Mesendoderm (in vitro differentiated cells): ENCODE data around the gene UGT1A4.
"Not testable (repeated sequence)": the region's sequence is repeated elsewhere in the genome, so short reads cannot be mapped to it uniquely, and the experiment has no call there.

ENCODE experiments used
- DNase-seq: peaks from one replicate; pipeline ENCODE4 v3.0.0; 2013
- H2AK5ac ChIP-seq: 2 replicates; pipeline ENCODE4 v1.6.1; 2013; ENCODE audit warnings: low read length, inconsistent platforms
- H2BK120ac ChIP-seq: 2 replicates; pipeline ENCODE4 v1.6.1; 2013; ENCODE audit warnings: low read depth, mild to moderate bottlenecking, low read length, moderate library complexity, mixed read lengths
- H2BK15ac ChIP-seq: replicated peaks from 2 replicates; pipeline ENCODE4 v1.6.1; 2013; ENCODE audit warnings: low read depth, mild to moderate bottlenecking, moderate library complexity
- H2BK5ac ChIP-seq: 2 replicates; pipeline ENCODE4 v1.6.1; 2013; ENCODE audit warnings: low read length, inconsistent platforms
- H3K18ac ChIP-seq: 2 replicates; pipeline ENCODE4 v1.6.1; 2013; ENCODE audit warnings: mild to moderate bottlenecking, low read length, mixed read lengths
- H3K23ac ChIP-seq: one replicate; pipeline ENCODE4 v1.6.1; 2013; ENCODE audit warnings: low read length
- H3K27ac ChIP-seq: 2 replicates; pipeline ENCODE4 v1.5.1; 2013; ENCODE audit warnings: low read depth, mild to moderate bottlenecking, inconsistent platforms, low read length, moderate library complexity
- H3K27me3 ChIP-seq: 2 replicates; pipeline ENCODE4 v1.6.1; 2013; ENCODE audit warnings: low read length, control low read depth, mild to moderate bottlenecking, inconsistent platforms; ENCODE audit not compliant: insufficient read depth, poor library complexity
- H3K36me3 ChIP-seq: 2 replicates; pipeline ENCODE4 v1.6.1; 2013; ENCODE audit warnings: low read length, inconsistent platforms; ENCODE audit not compliant: control insufficient read depth, insufficient read depth
- H3K4ac ChIP-seq: one replicate; pipeline ENCODE4 v1.6.1; 2013; ENCODE audit warnings: low read depth, mild to moderate bottlenecking, low read length, moderate library complexity
- H3K4me1 ChIP-seq: 2 replicates; pipeline ENCODE4 v1.6.1; 2013; ENCODE audit warnings: low read depth, low read length, inconsistent platforms; ENCODE audit not compliant: control insufficient read depth
- H3K4me2 ChIP-seq: 2 replicates; pipeline ENCODE4 v1.6.1; 2013; ENCODE audit warnings: low read length
- H3K4me3 ChIP-seq: 2 replicates; pipeline ENCODE4 v1.5.1; 2013; ENCODE audit warnings: mild to moderate bottlenecking, low read length
- H3K56ac ChIP-seq: one replicate; pipeline ENCODE4 v1.6.1; 2013; ENCODE audit warnings: low read length
- H3K79me1 ChIP-seq: 2 replicates; pipeline ENCODE4 v1.6.1; 2013; ENCODE audit warnings: low read length, inconsistent platforms
- H3K79me2 ChIP-seq: 2 replicates; pipeline ENCODE4 v1.6.1; 2013; ENCODE audit warnings: mild to moderate bottlenecking, low read length; ENCODE audit not compliant: control insufficient read depth, insufficient read depth
- H3K9ac ChIP-seq: 2 replicates; pipeline ENCODE4 v1.6.1; 2013; ENCODE audit warnings: low read length, inconsistent platforms
- H4K5ac ChIP-seq: one replicate; pipeline ENCODE4 v1.6.1; 2013; ENCODE audit warnings: low read length
- H4K8ac ChIP-seq: one replicate; pipeline ENCODE4 v1.6.1; 2013; ENCODE audit warnings: low read depth, mild to moderate bottlenecking, control low read depth, low read length, moderate library complexity
- WGBS: extraction: QIAGEN DNeasy Blood & Tissue Kit; methylation state at CpG from one replicate; pipeline ENCODE4 v1.1.7; 2013; ENCODE audit warnings: low lambda C conversion rate, missing lambda C conversion rate; ENCODE audit not compliant: insufficient coverage; ENCODE audit errors: extremely low coverage; 5-methylcytosine and 5-hydroxymethylcytosine counted together

The UGT1A4 gene

DNA sequence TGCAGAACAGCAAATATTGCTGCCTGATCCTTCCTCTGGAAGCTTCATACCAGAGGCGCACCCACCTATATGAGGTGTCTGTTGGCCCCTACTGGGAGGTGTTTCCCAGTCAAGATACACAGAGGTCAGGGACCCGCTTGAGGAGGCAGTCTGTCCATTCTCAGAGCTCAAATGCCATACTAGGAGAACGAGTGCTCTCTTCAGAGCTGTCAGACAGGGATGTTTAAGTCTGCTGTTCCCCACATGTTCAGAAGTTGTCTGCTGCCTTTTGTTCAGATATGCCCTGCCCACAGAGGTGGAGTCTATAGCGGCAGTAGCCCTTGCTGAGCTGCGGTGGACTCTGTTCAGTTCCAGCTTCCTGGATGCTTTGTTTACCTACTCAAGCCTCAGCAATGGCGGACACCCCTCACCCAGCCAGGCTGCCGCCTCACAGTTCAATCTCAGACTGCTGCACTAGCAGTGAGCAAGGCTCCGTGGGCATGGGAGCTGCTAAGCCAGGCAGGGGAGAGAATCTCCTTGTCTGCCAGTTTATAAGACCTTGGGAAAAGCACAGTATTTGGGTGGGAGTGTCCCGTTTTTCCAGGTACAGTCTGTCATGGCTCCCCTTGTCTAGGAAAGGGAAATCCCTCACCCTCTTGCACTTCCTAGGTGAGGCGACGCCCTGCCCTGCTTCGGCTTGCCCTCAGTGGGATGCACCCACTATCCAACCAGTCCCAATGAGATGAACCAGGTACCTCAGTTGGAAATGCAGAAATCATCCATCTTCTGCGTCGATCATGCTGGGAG, 18.5 kb downstream of the UGT1A4 start:
- not testable (repeated sequence) for H3K4me1 ChIP-seq, H4K8ac ChIP-seq, H2BK15ac ChIP-seq, H3K4ac ChIP-seq, H3K9ac ChIP-seq, H2BK5ac ChIP-seq, H3K27me3 ChIP-seq, H3K23ac ChIP-seq, H3K36me3 ChIP-seq, H3K27ac ChIP-seq, H4K5ac ChIP-seq, H3K18ac ChIP-seq, H3K79me1 ChIP-seq, DNase-seq, H2AK5ac ChIP-seq, H3K56ac ChIP-seq, H3K4me3 ChIP-seq, H3K79me2 ChIP-seq, H2BK120ac ChIP-seq, H3K4me2 ChIP-seq
- no CpG with 5 or more reads among the region's 14 CpGs for WGBS

DNA sequence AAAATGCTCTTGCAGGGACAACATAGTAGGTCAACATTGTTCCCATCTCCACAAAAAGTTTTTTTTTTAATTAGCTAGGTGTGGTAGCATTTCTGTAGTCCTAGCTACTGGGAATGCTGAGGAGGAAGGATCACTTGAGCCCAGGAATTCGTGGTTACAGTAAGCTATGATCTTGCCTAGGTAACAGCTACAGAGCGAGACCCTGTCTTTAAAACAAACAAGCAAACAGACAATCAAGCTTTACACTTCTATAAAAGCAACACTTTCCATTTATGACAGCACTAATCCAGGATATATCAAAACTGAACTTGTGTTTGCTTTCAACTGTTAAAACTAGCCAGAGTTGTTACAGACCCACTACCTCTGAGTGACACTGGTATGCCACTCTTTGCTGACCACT, 22.3 kb downstream of the UGT1A4 start:
- H3K9ac ChIP-seq, result no peak overlapping the region
- H3K4me1 ChIP-seq, result no peaks in the 10 kb centered on the region
- H3K79me1 ChIP-seq, result no peaks in the 10 kb centered on the region
- no CpG with 5 or more reads among the region's 2 CpGs for WGBS
- no peak overlapping the region for H2AK5ac ChIP-seq
- H4K8ac ChIP-seq, result no peak overlapping the region
- no peak for DNase-seq
- H2BK120ac ChIP-seq, result no peak overlapping the region
- no peaks in the 10 kb centered on the region for H3K79me2 ChIP-seq
- H3K4me2 ChIP-seq, result no peak overlapping the region
- H3K27ac ChIP-seq, result no peak overlapping the region
- H2BK15ac ChIP-seq, result no peak overlapping the region
- H3K36me3 ChIP-seq, result no peaks in the 10 kb centered on the region
- no peaks in the 10 kb centered on the region for H3K27me3 ChIP-seq
- H3K23ac ChIP-seq, result no peak overlapping the region
- H3K18ac ChIP-seq, result no peak overlapping the region
- no peak overlapping the region for H3K4ac ChIP-seq
- H3K56ac ChIP-seq, result no peak overlapping the region
- H2BK5ac ChIP-seq, result no peak overlapping the region
- H3K4me3 ChIP-seq, result no peak overlapping the region
- no peak overlapping the region for H4K5ac ChIP-seq

DNA sequence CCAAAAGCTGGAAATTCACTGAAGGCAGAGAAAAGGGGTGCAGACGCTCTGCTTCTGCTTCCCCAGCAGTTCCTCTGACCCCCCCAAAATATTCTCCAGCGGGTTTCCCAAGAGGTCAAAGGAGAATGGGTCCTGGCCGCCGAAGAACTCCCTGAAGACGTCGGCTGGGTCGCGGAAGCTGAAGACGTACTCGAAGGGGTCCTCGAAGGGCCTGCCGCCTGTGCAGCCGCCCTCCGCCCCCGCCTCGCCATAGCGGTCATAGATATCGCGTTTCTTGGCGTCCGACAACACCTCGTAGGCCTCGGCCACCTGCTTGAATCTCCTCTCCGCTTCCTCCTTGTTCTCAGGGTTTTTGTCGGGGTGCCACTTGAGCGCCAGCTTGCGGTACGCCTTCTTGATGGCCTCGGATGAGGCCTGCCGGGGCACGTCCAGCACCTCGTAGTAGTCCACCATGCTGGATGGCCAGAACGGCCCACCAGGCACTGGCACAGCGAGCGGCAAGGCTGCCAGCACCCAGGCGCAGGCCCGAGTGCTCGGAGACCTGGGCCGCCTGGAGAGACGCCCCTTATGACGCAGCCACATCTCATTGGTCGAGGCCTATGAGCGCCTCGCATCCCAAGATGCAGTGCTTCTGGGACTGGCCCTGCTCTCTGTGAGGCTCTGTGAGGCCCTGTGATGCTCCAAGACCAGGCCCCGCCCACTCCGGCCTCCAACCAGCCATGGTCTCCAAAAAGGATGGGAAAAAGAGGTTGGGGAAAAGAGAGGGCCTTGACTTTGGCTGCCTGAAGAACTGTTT, 25.1 kb downstream of the UGT1A4 start:
- no peaks in the 10 kb centered on the region for H3K79me1 ChIP-seq
- H3K23ac ChIP-seq, result no peak overlapping the region
- no peaks in the 10 kb centered on the region for H3K79me2 ChIP-seq
- H3K4me2 ChIP-seq, result no peak overlapping the region
- H3K27me3 ChIP-seq, result no peaks in the 10 kb centered on the region
- no peak overlapping the region for H2BK15ac ChIP-seq
- no CpG with 5 or more reads among the region's 46 CpGs for WGBS
- DNase-seq, result no peak
- H3K36me3 ChIP-seq, result no peaks in the 10 kb centered on the region
- H3K18ac ChIP-seq, result no peak overlapping the region
- H2AK5ac ChIP-seq, result no peak overlapping the region
- no peak overlapping the region for H4K8ac ChIP-seq
- H3K56ac ChIP-seq, result no peak overlapping the region
- H2BK120ac ChIP-seq, result no peak overlapping the region
- H3K4me1 ChIP-seq, result no peaks in the 10 kb centered on the region
- H3K4ac ChIP-seq, result no peak overlapping the region
- no peak overlapping the region for H3K4me3 ChIP-seq
- no peak overlapping the region for H3K27ac ChIP-seq
- no peak overlapping the region for H2BK5ac ChIP-seq
- H4K5ac ChIP-seq, result no peak overlapping the region
- H3K9ac ChIP-seq, result no peak overlapping the region

- no peak overlapping the region for H2BK120ac ChIP-seq
- no peaks in the 10 kb centered on the region for H3K27me3 ChIP-seq
- no peak overlapping the region for H3K9ac ChIP-seq
- H4K5ac ChIP-seq, result no peak overlapping the region
- no peak overlapping the region for H4K8ac ChIP-seq
- no peak overlapping the region for H2BK15ac ChIP-seq
- H3K79me2 ChIP-seq, result no peaks in the 10 kb centered on the region
- no peaks in the 10 kb centered on the region for H3K4me1 ChIP-seq
- H3K79me1 ChIP-seq, result no peaks in the 10 kb centered on the region
- no peaks in the 10 kb centered on the region for H3K36me3 ChIP-seq
- no peak overlapping the region for H3K4me3 ChIP-seq
- no peak for DNase-seq
- H3K23ac ChIP-seq, result no peak overlapping the region
- H3K18ac ChIP-seq, result no peak overlapping the region
- no peak overlapping the region for H3K27ac ChIP-seq
- H3K4ac ChIP-seq, result no peak overlapping the region
- no peak overlapping the region for H2AK5ac ChIP-seq
- H3K4me2 ChIP-seq, result no peak overlapping the region
- no peak overlapping the region for H2BK5ac ChIP-seq
- H3K56ac ChIP-seq, result no peak overlapping the region
- WGBS, result no CpG with 5 or more reads among the region's 5 CpGs
Observed at GRCh38 chr2:233745073-233745755, 26.7 kb downstream of the UGT1A4 start.

GRCh38 chr2:233745838-233746237, 27.3 kb downstream of the UGT1A4 start:
- not testable (repeated sequence) for H3K4ac ChIP-seq, H3K18ac ChIP-seq, H2AK5ac ChIP-seq, H3K79me1 ChIP-seq, H3K4me3 ChIP-seq, H2BK15ac ChIP-seq, H3K79me2 ChIP-seq, H3K9ac ChIP-seq, H3K27me3 ChIP-seq, H4K5ac ChIP-seq, DNase-seq, H3K23ac ChIP-seq, H2BK120ac ChIP-seq, H3K36me3 ChIP-seq, H3K56ac ChIP-seq, H3K4me2 ChIP-seq, H4K8ac ChIP-seq, H3K27ac ChIP-seq, H3K4me1 ChIP-seq, H2BK5ac ChIP-seq
- no CpG with 5 or more reads among the region's 2 CpGs for WGBS
